ENCODE results near the gene ATAD3C. TPM values are rescaled to one million over a fixed set of nuclear protein-coding genes. Genes with fewer than 3 reads are reported as not detected.
"Not testable (repeated sequence)": the region's sequence is repeated elsewhere in the genome, so short reads cannot be mapped to it uniquely, and the experiment has no call there.

Gene ATAD3C
- total RNA-seq, 1 experiment from 2014 or later, result 0.05 TPM

DNA sequence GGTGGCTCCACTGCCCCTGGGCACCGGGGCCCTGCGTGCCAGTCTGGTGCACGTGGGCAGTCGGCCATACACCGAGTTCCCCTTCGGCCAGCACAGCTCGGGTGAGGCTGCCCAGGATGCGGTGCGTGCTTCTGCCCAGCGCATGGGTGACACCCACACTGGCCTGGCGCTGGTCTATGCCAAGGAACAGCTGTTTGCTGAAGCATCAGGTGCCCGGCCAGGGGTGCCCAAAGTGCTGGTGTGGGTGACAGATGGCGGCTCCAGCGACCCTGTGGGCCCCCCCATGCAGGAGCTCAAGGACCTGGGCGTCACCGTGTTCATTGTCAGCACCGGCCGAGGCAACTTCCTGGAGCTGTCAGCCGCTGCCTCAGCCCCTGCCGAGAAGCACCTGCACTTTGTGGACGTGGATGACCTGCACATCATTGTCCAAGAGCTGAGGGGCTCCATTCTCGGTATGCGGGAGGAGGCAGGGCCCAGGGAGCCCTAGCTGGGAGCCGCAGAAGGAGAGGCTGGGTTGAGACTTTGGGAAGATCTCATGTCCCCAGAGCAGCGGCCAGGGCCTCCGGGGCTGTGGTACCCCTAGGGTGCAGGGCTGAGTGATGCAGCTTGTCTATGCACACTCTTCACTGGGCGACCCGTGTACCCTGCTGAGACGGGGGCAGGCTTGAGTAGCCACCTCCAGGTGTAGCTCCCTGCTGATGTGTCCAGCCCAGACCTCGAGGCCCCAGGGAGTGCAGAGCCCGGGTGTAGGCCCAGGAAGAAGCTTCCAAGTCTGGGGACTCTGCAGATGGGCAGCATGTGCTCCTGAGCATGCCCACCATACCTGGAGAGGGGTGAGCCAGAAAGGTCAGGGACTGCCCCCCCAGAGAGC lies 12.2 kb upstream of the ATAD3C start:
- in situ Hi-C loops (cut with HindIII; ENCODE audit: low pct_unique_long_range_greater_than_20kb, low sequenced_read_pairs), result no loop called here
- DNase-seq (ENCODE audit: low read depth, low spot score), result no peak

DNA sequence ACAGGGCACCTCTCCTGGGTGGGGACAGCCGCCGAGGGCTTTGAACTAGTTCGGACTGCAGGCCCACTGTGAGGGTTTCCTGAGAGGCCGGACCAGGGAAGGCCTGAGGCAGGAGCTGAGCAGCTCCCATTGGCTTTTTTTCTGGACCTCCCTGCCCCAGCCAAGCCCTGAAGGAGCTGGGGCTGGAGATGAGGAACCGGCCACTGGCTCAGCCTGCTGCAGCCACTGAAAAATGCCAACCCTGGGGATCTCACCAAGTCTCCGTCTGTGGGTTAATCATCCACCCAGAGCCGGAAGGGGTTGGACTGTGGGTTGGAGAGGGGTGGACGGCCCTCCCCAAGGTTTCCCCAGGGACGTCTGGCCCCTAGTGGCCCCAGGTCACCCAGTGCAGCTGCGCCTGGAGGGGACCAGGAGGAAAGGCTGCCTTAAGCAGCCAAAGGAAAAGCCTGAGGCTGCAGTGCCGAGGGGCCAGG lies 11.5 kb upstream of the ATAD3C start:
- in situ Hi-C loops (cut with HindIII; ENCODE audit: low pct_unique_long_range_greater_than_20kb, low sequenced_read_pairs), result no loop called here
- DNase-seq (ENCODE audit: low read depth, low spot score), result no peak

DNA sequence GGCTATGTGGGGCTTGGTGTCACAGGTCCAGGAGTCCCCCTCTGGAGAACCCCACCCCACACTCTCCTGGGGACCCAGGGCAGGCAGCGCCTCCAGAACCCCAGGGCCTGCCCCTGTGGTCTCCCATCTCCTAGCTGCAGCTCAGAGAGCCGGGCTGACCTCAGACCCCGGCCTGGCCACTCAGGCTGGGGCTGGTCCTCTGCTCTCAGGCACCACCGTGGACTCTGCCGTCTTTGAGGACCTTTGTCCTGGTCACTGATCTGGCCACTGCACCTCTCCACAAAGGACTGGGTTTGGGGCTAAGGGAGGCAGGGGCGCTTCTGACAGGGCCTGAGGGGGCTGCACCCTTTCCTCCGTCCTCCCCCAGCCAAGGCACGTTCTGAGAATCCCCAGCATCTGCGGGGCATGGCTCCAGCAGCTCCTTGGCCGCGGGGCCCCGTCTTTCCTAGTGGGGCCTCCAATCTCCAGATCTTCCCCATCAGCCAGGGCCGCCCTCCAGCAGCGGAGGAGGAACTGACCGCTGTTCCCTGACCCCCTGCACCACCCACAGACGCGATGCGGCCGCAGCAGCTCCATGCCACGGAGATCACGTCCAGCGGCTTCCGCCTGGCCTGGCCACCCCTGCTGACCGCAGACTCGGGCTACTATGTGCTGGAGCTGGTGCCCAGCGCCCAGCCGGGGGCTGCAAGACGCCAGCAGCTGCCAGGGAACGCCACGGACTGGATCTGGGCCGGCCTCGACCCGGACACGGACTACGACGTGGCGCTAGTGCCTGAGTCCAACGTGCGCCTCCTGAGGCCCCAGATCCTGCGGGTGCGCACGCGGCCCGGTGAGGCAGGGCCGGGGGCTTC lies 10.7 kb upstream of the ATAD3C start:
- in situ Hi-C loops (cut with HindIII; ENCODE audit: low pct_unique_long_range_greater_than_20kb, low sequenced_read_pairs), result no loop called here
- DNase-seq (ENCODE audit: low read depth, low spot score), result no peak

DNA sequence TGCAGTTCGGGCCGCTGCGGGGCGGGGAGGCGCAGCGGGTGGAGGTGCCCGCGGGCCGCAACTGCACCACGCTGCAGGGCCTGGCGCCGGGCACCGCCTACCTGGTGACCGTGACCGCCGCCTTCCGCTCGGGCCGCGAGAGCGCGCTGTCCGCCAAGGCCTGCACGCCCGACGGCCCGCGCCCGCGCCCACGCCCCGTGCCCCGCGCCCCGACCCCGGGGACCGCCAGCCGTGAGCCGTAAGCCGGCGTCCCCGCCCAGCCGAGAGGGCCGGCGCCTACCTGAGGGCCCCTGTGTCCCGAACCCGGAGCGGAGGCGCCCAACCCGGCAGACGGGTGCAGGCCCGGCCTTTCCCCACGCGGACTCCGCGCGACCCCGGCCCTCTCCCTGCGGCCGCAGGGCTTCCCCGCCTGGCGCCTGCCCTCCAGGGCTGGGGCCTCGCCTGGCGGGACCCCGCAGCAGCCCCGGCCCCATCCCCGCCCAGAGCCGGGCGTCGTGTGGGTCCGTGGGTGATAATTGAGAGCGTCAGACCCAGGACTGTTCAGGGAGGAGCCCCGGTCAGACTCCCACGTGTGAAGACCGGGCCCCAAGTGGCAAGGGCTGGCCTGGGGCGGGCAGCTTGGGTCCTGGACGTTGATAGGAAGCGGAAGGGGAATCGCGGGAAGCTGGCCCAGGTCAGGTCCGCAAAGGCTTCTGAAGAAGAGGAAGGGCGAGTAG lies 9.8 kb upstream of the ATAD3C start:
- DNase-seq (ENCODE audit: low read depth, low spot score), result no peak
- in situ Hi-C loops (cut with HindIII; ENCODE audit: low pct_unique_long_range_greater_than_20kb, low sequenced_read_pairs), result no loop called here

DNA sequence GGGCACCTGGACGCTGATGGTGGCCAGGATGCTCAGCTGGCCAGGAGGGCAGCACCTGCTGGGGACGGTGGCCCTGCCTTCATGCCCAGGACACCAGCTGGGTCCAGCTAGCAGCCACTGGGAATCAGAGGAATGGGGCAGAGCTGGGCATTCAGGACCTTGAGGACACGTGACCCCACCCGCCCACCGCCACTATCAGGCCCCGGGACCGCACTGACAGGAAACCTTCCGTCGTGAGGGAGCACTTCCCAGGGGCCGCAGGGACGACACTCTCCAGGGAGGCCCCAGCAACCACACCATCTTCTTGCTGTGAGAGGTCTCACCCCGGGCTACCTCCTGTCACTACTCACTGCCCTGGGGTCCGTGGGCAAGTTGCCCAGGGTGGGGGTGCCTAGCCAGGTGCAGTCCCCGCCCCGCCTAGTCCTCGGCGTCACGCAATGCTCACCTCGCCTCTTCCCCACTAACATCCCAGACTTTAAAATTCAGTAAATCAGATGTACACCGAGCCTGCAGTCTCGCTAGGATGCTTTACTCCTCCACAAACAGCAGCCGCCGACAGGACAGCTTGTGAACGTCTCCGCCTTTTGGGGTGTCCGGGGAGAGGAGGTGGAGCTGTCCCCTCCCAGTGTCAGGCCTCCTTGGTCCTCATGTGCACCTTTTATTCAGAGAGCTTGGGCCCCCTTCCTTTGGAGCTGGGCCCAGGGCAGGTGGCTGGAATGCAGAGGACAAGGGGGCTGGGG lies 9.1 kb upstream of the ATAD3C start:
- DNase-seq (ENCODE audit: low read depth, low spot score), result no peak
- in situ Hi-C loops (cut with HindIII; ENCODE audit: low pct_unique_long_range_greater_than_20kb, low sequenced_read_pairs), result no loop called here

DNA sequence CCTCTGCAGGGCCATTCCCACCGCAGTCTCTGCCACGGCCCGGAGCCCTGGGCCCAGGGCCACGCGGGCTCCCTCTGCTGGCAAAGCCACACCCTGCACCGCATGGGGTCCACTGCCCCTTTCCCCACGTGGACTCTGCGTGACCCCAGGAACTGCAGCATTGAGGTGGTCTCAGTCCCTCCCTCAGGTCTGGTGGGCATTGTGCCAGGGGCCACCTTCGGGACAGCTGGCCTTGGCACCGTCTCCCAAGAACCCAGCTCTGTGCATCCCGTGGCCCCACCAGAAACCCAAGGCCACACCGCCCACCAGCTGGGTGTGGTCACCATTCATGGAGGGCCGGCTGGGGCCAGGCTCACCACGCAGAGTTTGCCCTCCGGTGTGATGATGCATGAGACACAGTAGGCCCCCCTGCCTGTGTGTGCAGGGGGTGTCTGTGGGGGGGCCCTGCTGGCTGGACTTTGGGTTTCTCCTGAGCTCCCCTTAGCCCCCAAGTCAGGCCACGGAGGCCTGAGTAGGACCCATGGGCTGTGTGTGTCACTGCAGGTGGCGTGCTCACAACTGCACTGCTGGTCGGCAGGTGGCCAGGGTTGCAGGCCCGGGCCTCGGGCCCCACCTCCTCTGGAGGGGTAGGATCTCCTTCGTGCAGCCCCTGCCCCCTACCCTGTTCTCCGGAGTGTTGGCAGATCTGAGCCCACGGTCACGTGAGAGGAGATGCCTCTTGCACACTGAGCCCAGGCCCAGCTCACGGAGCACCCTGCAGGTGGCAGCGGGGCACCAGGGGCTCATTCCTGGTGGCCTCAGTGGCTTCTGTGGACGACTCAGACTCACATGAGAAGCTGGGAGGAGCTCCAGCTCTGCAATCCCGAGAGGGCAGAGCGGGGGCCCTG lies 8.2 kb upstream of the ATAD3C start:
- in situ Hi-C loops (cut with HindIII; ENCODE audit: low pct_unique_long_range_greater_than_20kb, low sequenced_read_pairs), result no loop called here
- DNase-seq (ENCODE audit: low read depth, low spot score), result peak; percentile 59

DNA sequence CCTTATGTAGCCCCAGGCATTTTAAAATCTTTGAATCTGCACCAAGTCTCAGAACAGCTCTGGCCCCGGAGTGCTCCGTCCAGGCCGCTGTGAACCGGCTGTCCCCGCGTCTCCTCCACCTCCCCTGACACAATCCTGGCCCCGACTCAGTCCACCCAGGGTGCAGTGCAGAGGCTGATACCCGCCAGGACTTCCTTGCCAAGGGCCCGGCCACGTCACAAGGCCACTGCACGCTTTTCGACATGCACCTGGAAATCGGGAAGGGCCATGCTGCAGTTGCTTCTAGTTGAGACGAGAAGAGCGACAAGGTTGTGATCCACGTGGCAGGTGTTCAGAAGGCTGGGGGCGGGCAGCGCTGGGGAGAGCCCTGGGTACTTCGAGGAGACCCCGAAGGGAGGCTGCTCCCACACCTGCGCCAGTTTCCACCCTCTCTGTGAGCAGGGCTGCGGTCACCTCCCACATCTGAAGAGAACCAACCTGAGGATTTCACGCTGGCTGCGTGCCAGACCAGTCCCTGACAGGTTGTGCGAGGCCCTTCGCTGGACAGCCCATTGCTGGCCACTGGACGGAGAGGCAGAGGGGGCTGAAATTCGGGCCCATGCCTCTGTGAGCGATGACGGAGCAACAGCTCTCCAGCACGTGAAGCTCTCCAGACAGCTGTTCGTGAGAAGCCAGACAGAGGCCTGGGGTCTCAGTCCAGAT lies 7.3 kb upstream of the ATAD3C start:
- no peak for DNase-seq (ENCODE audit: low read depth, low spot score)
- in situ Hi-C loops (cut with HindIII; ENCODE audit: low pct_unique_long_range_greater_than_20kb, low sequenced_read_pairs), result no loop called here

DNA sequence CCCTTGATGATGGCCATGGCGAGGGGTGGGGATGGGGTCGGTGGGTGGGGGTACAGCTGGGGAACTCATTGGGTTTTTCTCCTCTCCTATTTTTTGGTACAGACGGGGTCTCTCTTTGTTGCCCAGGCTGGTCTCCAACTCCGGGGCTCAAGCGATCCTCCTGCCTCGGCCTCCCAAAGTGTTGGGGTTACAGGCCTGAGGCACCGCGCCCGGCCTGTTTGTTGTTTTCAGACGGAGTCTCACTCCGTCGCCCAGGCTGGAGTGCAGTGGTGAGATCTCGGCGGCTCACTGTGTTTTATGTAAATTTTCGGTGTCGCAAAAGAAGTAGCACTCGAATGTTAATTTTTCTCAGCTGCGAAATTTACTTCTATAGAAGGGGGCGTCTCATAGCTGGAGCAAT lies 2.9 kb upstream of the ATAD3C start:
- in situ Hi-C loops (cut with HindIII; ENCODE audit: low pct_unique_long_range_greater_than_20kb, low sequenced_read_pairs); DNase-seq (ENCODE audit: low read depth, low spot score): not testable (repeated sequence)

DNA sequence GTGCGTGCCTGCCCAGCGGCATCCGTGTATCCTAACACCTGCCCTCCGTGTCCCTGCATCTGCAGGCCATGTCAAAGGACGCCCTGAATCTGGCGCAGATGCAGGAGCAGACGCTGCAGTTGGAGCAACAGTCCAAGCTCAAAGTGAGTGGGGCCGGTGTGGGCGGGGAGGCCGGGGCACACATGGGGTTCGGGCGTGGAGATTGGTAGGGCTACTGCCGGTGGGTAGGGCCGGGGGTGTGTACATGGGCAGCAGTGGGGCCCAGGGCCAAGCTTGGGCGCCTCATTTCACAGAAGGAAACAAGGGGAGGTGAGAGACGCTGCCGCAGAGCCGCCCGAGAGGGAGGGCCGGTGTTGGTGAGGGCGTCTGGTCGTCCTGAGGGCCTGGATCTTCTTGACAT lies 1.1 kb downstream of the ATAD3C start:
- DNase-seq (ENCODE audit: low read depth, low spot score); in situ Hi-C loops (cut with HindIII; ENCODE audit: low pct_unique_long_range_greater_than_20kb, low sequenced_read_pairs): not testable (repeated sequence)

DNA sequence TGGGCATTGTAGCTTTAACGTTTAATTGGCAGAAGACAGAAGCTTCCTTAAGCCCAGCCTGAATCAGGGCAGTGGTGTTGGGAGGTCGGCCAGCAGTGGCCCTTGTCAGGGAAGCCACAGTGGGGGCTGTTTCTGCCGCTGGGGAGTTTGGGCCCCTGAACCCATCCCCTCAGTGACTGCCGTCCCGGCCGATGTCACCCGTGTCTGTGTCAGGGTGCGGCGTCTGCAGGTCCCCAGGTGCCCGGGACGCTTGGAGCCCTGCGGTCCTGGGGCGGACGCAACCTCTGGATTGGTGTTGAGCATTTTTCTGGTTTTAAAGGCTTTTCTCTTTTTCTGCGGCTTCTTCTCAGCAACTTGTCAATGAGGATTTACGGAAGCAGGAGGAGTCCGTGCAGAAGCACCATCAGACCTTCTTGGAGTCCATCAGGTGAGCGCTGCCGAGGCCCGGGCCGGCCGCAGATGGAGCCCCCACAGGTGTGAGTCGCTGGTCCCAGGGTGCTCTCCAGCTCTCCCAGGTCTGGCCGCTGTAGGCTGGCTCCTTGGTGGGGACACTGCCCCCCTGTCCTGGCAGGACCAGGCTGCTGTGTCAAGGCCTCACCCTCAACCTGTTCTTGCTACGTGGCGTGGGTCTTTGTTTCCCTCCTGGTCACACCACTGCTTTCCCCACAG lies 2.3 kb downstream of the ATAD3C start:
- no peak for DNase-seq (ENCODE audit: low read depth, low spot score)
- in situ Hi-C loops (cut with HindIII; ENCODE audit: low pct_unique_long_range_greater_than_20kb, low sequenced_read_pairs), result no loop called here

DNA sequence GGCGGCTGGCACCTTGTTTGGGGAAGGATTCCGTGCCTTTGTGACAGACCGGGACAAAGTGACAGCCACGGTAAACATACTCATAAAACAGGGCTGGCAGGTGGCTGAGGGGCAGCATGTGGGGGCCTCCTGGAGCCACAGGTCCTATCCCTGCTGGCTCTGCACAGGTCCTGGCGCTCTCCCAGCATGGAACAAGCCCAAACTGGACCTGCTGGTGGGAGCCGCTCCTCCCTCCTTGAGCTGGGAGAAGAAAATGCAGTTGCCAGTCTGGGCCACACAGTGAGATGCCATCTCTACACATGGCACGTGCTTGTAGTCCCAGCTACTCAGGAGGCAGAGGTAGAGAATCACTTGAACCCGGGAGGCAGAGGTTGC lies 2.9 kb downstream of the ATAD3C start:
- DNase-seq (ENCODE audit: low read depth, low spot score); in situ Hi-C loops (cut with HindIII; ENCODE audit: low pct_unique_long_range_greater_than_20kb, low sequenced_read_pairs): not testable (repeated sequence)

DNA sequence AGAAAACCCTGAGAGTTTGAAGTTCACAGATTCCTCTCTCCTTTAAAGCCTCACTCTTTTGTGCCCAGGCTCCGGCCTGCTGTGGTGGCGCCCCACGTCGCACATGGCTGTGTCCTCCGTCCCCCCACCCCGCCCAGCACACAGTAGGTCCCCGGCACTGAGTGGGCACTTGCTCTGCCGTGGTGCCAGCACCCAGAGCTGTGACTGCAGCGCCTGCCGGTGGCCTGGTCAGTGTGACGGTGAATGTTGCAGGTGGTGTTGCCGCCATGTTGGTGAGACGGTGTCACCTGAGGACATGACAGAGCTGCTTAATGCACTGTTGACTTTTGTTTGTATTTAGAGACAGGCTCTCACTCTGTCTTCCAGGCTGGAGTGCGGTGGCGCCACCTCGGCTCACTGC lies 3.4 kb downstream of the ATAD3C start:
- in situ Hi-C loops (cut with HindIII; ENCODE audit: low pct_unique_long_range_greater_than_20kb, low sequenced_read_pairs), result no loop called here
- no peak for DNase-seq (ENCODE audit: low read depth, low spot score)

DNA sequence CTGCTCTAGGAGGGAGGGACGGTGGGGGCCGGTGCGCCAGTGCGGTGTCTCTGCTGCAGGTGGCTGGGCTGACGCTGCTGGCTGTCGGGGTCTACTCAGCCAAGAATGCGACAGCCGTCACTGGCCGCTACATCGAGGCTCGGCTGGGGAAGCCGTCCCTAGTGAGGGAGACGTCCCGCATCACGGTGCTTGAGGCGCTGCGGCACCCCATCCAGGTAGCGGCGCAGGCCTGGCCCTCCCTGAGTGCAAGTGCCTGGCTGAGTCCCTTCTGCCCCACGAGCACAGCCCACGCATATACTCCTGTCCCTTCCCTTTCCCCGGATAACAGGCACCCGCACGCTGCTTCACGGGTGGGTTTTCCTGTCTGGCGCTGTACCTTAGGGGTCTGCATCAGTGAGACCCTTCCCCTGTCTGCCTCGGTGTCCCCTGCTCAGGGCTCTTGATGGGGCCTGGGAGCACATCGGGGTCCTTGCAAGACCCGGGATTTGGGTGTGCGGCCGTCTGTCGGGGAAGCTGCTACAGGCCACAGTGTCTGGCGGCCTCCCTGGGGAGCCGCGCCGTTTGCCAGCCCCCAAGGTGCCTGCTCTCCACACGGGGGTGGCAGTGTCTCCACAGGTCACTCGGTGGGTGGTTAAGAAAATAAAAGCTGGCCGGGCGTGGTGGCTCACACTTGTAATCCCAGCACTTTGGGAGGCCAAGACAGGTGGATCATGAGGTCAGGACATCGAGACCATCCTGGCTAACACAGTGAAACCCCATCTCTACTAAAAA lies 5.0 kb downstream of the ATAD3C start:
- DNase-seq (ENCODE audit: low read depth, low spot score); in situ Hi-C loops (cut with HindIII; ENCODE audit: low pct_unique_long_range_greater_than_20kb, low sequenced_read_pairs): not testable (repeated sequence)

DNA sequence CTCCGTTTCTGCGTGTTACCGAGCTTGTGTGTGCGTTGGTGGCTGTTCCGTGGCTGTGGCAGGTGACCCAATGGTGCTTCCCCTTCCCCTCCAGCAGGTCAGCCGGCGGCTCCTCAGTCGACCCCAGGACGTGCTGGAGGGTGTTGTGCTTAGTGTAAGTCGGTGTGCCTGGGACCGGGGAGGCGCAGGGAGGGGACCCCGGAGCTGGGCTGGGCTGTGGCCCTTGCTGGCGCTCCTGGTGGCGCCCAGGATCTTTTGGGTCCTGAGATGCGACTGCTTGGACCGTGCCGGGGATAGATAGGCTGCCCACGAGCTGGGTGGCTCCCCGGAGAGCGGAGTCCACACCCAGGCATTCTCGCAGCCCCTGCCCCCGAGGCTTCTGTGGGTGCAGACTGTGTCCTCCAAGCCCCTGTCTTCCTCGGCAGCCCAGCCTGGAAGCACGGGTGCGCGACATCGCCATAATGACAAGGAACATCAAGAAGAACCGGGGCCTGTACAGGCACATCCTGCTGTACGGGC lies 5.9 kb downstream of the ATAD3C start:
- DNase-seq (ENCODE audit: low read depth, low spot score), result no peak
- in situ Hi-C loops (cut with HindIII; ENCODE audit: low pct_unique_long_range_greater_than_20kb, low sequenced_read_pairs), result no loop called here

DNA sequence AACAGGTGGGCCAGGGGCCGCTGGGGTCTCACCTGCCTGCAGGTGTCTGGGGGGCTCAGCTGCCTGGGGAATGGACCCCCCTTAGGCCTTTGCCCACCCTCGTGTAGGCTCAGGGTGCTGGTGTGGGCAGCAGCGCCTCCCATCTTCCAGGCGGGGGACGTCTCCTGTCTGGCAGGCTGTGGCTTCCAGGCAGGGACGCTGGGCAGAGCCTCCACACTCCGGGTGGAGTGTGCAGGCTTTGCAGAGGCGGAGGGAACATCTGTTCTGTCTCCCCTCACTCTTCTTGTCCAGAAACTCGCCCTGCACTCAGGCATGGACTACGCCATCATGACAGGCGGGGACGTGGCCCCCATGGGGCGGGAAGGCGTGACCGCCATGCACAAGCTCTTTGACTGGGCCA lies 6.4 kb downstream of the ATAD3C start:
- DNase-seq (ENCODE audit: low read depth, low spot score); in situ Hi-C loops (cut with HindIII; ENCODE audit: low pct_unique_long_range_greater_than_20kb, low sequenced_read_pairs): not testable (repeated sequence)

Measured in SK-MEL-5 (cell line).